COLO829 (cell line): ENCODE measurements around the gene RGS6.

Experiments used
- DNase-seq: peaks from one replicate; pipeline ENCODE4 v3.0.0; 2012; ENCODE audit warnings: low spot score

RGS6 gene

DNA sequence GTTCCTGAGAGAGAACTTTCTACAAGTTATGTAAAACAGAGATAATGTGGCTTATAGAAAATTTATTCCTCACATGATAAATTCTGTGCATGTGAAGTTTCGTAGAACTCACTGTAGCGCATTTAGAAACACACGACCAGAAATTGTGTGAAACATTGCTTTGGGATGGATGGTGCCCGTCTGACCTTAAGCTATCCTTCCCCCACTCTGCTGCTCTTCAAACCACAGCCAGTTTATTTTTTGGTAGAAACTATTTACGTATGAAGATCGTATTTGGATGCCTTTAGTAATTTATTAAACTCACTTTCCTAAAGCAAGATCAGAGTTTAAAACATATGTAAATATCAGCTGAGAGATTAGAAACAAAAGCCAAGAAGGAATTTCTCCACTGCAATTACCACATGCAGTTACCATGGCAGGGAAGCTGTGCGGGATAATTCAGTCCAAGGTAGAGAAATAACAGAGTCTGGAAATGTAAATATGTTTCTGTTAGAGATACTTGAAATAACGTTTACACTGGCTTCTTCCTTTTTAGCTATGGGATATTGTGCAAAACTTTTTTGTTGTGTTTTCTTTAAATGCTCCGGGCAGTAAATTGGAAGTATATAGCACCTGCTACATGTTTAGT is 382.7 kb downstream of the RGS6 start:
- DNase-seq, result no peak

DNA sequence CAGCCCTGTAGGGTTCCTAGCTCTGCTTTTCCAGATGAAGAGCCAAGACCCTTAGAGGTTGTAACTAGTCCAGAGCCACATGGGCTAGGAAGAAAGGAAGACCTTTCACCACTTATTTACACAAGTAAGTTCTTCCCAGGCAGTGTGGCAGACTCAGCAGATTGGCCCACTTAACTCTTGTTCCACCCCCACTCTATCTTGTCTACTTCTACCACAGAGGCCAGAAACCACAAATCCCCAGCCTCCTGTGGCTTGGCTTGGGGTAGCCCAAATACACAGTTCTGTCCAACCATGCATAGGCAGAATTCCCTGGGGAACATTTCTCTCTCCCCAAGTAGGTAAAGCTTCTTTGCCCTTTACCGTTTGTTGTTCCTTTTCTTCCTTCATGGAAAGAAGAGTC is 383.5 kb downstream of the RGS6 start:
- DNase-seq, result no peak

DNA sequence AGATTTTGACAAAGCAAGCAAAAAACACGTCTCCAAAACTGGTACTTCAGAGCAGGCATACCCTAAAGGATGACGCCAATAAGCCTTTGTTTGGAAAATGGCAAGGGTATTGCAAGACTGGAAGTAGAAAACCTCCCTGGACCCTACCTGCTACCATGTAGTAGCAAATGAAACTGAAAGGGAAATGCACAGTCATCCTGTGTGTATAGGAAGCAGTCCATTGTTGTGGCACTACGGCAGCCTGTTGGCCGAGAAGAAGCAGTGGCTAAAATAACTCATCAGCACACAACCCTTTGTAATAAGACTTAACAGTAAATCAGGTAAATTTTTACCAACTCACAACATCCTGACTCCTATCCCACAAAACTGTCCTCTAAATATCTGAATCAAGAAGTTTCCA is 386.4 kb downstream of the RGS6 start:
- DNase-seq, result no peak

DNA sequence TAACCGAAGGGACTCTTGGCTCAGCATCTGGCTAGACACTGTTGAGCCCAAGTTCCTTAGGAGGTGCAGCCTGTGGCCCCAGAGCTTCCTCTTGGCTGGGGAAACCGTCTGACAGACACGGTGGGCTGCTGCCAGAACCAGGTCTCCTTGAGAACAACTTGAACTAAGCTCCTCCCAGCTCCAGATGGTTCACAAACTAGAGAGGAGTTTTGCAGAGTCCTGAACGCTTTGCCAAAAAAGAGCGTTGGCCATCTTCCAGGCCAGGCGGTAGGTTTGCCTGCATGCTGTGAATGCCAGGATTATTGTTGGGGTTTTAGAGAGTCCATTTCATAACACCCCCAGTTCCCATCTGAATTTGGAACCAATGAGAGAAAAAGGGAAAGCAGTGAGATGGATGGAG is 399.8 kb downstream of the RGS6 start:
- no peak for DNase-seq

DNA sequence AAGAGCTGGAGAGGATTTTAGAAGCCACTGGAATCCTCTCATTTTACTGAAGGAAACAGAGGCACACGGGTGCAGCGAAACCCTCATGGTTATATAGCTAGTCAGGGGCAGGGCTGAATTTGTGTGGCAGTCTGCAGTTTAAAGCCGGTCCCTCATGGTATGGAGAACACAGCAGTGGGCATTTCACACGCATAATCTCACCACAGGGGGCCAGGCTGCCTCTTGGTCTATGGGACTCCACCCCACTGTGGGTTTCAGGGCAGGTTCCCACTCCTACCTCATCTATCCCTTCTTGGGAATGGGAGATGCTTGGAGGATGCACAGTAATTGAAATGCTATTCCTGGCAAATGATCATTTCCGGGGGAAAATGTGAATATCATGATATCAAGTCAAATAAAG is 400.6 kb downstream of the RGS6 start:
- DNase-seq, result no peak

DNA sequence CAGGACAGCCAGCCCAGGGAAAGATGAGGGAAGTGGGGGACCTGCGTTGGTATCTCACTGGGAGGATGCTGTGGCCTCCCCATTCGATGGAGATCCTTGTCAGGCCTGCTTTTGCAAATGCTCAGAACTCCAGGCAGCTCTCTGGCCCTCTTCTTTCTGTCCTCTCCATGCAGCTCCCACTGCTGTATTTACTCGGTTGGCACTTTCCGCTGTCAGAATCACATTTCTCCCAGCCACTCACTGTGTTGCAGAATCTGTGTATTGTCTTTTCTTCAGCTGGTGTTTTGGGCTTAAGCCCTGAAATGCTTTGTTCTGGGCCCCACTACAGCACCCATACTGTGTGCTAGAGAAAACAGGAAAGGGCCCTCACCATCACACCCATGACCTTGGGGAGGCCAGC is 401.1 kb downstream of the RGS6 start:
- DNase-seq, result no peak

DNA sequence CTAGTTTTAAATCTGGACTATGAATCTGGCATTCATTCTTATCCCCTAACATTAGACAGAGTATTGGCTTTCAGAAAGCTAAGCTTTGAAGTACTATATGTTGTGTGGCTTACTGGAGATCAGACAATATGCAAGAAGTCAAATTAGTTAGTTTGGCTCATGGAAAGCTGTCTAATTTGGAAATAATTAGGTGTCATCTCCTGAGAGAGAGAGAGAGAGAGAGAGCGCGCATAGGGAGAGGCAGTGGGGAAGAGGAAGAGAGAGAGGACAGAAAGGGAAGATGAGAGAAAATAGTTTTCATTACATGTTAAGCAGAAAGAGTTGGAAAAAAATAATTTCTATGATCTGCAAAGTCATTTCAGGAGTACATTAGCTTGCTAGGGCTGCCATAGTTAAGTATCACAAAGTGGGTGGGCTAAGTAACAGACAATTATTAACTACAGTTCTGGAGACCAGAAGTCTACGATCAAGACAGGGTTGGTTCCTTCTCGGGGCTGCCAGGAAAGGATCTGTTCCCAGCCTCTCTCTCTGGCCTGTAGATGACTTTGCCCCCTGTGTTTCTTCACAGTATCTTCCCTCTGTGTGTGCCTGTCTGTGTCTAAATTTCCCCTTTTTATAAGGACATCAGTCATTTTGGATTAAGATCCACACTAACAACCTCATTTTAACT is 404.2 kb downstream of the RGS6 start:
- no peak for DNase-seq

DNA sequence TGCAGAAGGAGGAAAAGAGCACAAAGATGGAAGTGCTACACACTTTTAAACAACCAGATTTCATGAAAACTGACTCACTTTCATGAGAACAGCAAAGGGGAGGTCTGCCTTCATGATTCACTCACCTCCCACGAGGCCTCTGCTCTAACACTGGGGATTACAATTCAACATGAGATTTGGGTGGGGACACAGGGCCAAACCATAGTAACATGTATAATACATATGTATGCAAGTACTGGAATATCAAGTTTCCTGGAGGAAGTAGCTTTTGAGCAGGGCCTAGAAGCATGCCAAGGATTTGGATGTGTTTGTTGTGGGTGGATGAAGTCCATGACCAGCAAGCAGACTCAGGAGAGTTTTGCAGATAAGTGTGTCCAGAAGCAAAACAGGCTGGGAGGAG is 409.0 kb downstream of the RGS6 start:
- DNase-seq, result no peak

DNA sequence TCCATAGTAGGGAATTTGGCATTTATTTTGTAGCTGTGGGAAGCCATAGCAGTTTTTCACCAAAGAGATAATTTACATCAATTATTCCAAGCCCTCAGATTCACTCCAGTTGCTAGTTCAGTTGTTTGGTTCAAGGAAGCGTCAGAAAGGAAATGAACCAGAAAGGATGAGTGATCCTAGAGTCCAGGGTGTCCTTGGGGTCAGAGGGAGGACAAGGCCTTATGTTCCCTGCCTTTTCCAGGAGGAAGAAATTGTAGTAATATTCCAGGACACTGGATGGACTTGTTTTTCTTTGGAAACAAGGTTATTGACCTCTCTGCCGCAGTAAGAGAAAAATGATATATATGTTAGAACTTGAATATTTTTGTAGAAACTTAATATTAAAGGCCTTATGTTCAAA is 409.5 kb downstream of the RGS6 start:
- no peak for DNase-seq

DNA sequence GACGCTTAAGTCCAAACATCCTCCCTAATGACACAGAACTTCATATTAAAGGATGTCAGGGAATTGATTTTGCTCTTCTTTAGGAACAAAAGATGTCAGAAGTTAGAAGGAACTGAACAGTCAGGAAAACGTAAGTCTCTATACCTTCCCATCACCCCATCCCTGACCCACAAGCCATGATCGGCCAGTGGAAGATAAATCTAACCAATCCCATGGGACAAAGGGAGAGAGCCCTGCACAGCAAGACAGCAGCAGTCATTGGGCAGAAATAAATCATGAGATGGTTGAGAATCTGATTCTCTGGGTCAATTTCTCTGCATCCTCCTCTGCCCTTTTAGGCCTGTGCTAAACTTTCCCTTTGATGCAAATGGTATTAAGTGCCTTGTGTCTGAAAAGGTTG is 414.9 kb downstream of the RGS6 start:
- no peak for DNase-seq

DNA sequence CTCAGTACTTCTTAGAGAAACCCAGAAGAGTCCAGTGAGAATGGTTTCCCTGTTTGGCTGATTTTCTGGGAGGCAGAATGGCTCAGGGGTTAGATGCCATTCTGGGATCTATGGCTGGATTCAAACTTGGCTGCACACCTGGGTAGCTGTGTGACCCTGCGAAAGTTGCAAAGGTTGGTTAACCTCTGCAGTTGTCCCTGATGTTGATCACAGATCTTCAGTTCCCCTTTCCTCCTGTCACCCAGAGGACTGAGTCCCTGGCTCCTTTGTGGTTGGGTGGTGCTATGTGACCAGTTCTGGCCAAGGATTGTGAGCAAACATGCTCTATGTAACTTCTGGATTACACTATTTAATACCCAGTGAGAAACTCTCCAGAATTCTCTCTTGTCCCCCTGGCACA is 418.0 kb downstream of the RGS6 start:
- no peak for DNase-seq

DNA sequence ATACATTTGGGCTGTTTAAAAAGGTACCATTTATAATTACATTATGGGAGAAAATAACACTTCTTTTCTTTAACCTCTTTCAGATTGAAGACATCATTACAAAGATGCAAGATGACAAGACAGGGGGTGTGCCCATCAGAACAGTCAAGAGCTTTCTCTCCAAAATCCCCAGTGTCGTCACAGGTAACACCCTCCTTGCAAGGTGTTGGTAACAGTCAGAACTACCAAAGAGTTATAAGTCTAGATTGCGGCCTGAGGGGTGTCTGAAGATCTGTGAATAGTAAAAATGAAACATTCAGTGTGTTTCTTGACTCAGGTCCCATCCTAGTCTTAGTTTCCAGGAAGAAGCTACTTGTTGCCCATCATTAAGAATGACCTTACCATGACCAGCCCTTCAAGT is 419.8 kb downstream of the RGS6 start:
- DNase-seq, result no peak

DNA sequence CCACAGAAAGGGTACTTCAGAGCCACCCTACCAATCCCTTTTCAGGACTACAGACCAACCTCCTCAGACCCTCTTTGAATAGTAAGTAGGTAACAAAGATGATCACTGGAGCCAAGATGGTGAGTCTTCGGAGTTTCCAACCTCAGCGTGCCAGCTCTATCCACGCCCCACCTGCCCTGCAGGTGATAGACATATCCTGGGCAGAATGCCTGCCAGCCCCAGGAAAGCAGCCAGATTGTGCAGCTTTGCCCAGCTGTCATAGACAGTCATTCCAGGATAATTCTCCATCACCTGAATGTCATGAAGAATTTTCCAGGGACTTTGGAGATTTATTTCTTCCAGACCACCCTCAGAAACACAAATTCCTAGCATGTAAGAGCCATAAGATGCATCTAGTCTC is 434.4 kb downstream of the RGS6 start:
- no peak for DNase-seq

DNA sequence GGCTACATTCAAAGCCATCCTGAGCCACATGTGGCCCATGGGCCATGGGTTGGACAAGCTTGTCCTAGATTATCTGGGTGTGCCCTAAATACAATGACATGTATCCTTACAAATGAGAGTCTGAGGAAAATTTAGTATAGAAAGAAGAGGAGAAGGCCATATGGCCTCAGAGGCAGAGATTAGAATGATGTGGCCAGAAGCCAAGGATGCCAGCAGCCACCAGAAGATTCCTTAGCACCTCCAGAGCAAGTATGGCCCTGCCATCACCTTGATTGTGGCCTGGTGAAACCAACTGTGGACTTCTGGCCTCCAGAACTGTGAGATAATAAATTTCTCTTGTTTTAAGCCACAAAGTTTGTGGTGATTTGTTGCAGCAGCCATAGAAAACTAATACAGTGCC is 436.9 kb downstream of the RGS6 start:
- no peak for DNase-seq

DNA sequence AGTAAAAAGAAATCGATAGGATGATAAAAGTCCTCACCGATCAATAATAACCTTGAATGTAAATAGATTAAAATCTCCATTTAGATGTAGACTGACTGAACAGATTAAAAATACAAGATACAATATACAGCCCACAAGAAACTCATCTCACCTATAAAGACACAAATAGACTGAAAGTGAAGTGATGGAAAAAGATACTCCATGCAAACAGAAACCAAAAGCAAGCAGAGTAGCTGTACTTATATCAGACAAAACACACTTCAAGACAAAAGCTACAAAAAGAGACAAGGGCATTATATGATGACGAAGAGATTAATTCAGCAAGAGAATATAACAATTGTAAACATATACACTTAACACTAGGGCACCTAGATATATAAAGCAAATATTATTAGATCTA is 444.8 kb downstream of the RGS6 start:
- DNase-seq, result no peak

DNA sequence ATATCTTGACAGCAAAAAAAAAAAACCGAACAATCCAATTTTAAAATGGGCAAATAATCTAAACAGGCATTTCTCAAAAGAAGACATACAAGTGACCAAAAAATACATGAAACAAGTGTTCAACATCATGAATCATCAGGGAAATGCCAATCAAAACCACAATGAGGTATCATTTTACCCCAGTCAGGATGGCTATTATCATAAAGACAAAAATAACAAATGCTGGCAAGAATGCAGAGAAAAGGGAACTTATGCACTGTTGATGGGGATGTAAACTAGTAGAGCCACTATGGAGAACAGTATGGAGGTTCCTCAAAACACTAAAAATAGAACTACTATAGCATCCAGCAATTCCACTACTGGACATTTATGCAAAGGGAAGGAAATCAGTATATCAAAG is 448.2 kb downstream of the RGS6 start:
- DNase-seq, result no peak

DNA sequence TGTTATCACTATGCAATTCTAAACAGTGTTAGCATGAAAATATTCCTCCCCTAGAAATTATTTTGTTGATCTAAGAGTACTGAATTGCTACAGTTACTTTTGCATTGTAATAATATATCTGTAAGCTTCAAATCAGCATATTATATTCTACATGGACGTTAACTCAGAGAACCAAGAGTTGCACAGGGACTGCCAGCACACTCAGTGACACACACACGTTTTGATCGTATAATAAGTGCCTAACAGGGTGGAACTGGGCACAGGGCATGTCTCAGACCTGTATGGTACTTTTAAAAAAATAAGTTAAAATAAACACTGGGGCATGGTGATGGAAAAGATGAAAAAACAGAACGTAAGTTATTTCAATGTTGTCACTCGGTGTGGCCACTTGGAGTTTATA is 451.6 kb downstream of the RGS6 start:
- no peak for DNase-seq

DNA sequence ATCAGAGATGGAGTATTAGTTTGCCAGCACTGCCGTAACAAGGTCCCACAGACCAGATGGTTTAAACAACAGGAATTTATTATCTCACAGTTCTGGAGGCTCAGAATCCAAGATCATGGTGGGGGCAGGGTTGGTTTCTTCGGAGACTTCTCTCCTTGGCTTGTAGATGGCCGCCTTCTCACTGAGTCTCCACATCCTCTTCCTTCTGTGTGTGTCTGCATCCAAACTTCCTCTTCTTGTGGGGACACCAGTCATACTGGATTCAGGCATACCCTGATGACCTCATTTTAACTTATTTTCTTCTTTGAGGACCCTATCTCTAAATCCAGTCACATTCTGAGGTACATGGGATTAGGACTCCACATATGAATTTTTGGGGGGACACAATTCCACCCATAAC is 455.5 kb downstream of the RGS6 start:
- no peak for DNase-seq

DNA sequence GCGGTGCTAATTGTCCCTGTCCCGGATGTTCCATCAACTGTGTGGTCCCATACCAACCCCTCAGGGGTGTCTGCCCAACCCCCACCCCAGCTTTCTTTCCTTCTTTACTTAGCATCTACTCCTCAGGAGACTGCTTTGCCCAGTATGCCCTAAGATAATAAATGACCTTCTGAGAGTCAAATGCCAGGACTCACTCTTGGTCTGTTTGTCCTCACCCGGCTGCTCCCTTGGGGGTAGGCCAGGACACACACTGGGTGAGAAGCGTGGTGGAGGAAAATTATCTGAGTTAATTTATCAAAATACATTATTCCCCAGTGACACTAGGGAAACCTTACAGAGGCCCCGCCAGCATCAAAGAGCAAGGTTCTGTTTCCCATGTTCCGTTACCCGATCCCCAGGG is 457.0 kb downstream of the RGS6 start:
- no peak for DNase-seq

DNA sequence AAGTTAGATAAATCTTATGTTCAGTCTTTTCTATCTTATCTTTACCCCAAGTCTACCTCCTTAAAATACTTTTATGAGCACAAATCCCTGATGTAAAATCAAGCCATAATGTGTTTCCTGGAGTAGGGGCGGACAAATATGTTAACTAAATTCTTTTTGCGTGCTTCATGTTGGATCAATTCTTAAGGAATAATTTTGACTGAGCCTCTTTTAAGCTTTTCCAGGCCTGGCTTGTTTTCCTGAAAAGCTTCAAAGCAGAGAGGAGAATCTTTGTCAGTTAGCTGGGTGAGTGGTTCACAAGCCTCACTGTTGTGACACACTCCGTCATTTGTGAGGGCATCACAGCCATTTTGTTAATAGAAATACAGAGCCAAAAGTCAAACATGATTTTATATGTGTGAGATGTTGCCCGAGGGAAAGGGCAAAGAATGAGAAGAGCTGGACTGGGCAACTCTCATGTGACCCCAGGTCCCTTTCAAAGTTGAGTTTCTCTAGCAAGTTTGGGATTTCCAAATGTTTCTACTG is 468.9 kb downstream of the RGS6 start:
- DNase-seq, result no peak

DNA sequence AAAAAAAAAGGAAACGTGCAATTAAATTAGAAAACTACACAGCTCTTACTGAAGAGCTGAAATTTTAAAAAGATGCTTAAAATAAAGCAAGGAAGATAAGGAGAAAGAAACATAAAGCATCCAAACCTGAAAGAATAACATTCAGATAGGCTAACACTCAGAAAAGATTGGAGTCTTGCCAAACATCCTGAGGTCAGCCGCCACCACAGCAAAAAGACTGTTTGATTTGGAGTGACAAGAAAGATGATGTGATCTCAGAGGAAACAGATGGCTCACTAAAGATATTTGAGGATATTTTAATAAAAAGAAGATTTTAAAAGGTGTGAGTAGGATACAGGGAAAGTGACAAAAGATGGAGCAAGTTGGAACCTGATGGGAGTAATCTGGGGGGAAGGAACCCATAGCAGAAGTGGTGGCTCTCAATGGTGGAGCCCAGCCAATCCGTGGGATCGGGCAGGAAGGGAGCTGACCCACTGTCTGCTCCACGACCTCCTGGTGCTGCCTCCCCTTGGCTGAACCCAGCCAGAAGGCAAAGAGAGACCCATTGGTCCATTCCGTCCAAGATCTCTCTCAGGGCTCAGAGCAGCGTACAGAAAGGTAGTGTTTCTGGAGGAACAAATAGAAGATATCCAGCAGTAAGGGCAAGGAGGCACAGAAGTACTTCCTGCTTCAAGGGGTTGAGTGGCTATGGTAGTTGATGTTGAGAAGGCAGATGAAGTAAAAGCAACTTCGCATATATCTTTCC is 469.6 kb downstream of the RGS6 start:
- no peak for DNase-seq

DNA sequence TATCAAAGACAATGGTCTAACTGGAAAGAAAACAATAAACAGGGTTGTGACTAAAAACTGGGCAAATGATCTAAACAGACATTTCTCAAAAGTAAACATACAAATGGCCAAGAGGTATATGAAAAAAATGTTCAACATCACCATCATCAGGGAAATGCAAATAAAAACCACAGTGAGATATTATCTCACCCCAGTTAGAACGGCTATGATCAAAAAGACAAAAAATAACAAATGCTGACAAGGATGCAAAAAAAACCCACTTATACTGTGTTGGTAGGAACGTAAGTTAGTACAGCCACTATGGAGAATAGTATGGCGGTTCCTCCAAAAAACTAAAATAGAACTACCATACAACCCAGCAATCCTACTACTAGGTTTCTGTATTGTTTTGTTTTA is 470.1 kb downstream of the RGS6 start:
- no peak for DNase-seq

DNA sequence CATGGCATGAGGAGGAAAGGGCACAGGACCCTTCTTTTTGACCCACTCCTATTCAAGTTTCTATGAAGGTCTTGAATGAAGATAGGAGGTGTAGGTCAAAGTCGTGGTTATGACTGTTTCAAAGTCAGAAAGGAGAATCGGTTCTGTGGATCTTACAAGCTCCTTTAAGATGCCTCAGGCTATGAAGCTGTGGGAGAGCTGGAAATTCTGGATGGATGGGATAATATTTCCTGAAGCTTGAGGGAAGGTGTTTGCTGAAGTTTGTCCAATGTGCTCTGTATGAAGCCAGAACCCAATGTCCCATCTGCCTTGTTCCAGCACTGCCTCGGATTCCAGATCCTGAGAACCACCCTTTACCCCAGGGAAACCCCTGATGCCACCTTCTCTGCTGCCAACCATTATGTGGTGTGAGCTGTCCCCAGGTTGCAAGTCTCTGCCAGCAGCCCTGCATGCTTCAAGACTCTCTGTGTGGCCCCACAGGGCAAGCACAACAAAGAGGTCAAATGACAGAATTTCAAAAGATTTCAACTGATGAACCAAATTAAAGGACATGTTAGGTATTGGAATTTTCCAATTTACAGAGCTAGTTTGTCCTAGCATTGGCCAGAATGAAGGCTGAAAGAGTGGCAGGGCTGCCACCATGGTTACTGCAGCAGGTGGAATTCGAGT is 472.0 kb downstream of the RGS6 start:
- no peak for DNase-seq
